B cell (primary cell): ENCODE measurements around the gene MYH7. TPM values are rescaled to one million over a fixed set of nuclear protein-coding genes. Genes with fewer than 3 reads are reported as not detected.

ENCODE experiments used
- ATAC-seq: fragments of 200-7000 bp; cut with Tn5 transposase; one replicate; pipeline ENCODE4 v1.10.0; 2021; ENCODE audit warnings: low read depth, mild to moderate bottlenecking, moderate number of reproducible peaks, moderate library complexity
- CTCF ChIA-PET: fragments of 350-600 bp; sonication (Branson Sonifier 250); formaldehyde crosslinking; loops from one replicate; lab custom pipeline; 2021; ENCODE audit warnings: antibody characterized with exemption, inconsistent platforms; lab: Charles Lee
- POLR2A ChIA-PET: fragments of 350-600 bp; sonication (Branson Sonifier 250); formaldehyde crosslinking; loops from one replicate; lab custom pipeline; 2021; ENCODE audit warnings: antibody characterized with exemption; lab: Charles Lee
- DNase-seq: peaks from one replicate; pipeline ENCODE4 v3.0.0; 2013
- H2AFZ ChIP-seq: 2 replicates; pipeline ENCODE4 v1.6.1; 2012; ENCODE audit warnings: mild to moderate bottlenecking, low read depth, low read length; ENCODE audit not compliant: insufficient read depth, poor library complexity, severe bottlenecking
- H3K27ac ChIP-seq, 2 donors: 1 replicate in 1 of 2; 2 replicates in 1 of 2; pipeline ENCODE4 v1.5.1; 2012 to 2013; ENCODE audit warnings: low read length in 2 of 2, mild to moderate bottlenecking in 2 of 2, moderate library complexity in 1 of 2
- H3K27me3 ChIP-seq, 4 experiments: fragments of 200-600 bp in 1 of 4; sonication (generic) in 1 of 4; replicated peaks in 1 of 4; 1 replicate in 2 of 4; 2 replicates in 2 of 4; pipeline versions ENCODE4 v1.6.1 to v1.7.0; 2013 to 2016; ENCODE audit warnings: low read length in 3 of 4, mild to moderate bottlenecking in 2 of 4, mixed read lengths in 1 of 4, moderate library complexity in 1 of 4; ENCODE audit not compliant: insufficient read depth in 4 of 4, control insufficient read depth in 3 of 4; ENCODE audit errors: control extremely low read depth in 1 of 4
- H3K36me3 ChIP-seq, 2 experiments: replicated peaks in 1 of 2; 1 replicate in 1 of 2; 2 replicates in 1 of 2; pipeline versions ENCODE4 v1.6.1 to v1.7.1; 2013; ENCODE audit warnings: low read length in 1 of 2; ENCODE audit not compliant: insufficient read depth in 2 of 2, control insufficient read depth in 1 of 2; ENCODE audit errors: control extremely low read depth in 1 of 2, extremely low read depth in 1 of 2
- H3K4me1 ChIP-seq, 2 donors: fragments of 200-600 bp in 1 of 2; sonication (generic) in 1 of 2; 1 replicate in 1 of 2; 2 replicates in 1 of 2; pipeline versions ENCODE4 v1.5.1 to v1.6.1; 2013 to 2017; ENCODE audit warnings: low read length in 2 of 2; ENCODE audit not compliant: control insufficient read depth in 2 of 2, insufficient read depth in 2 of 2
- H3K4me2 ChIP-seq: replicated peaks from 2 replicates; pipeline ENCODE3; 2012; ENCODE audit warnings: mild to moderate bottlenecking, low read depth, low read length; ENCODE audit not compliant: poor library complexity, severe bottlenecking
- H3K4me3 ChIP-seq, 5 experiments: fragments of 200-600 bp in 1 of 5; sonication (generic) in 1 of 5; 1 replicate in 3 of 5; 2 replicates in 2 of 5; pipeline versions ENCODE4 v1.5.1 to v1.7.0; 2011 to 2016; ENCODE audit warnings: low read length in 4 of 5, mild to moderate bottlenecking in 4 of 5, low read depth in 2 of 5, control low read depth in 1 of 5, moderate library complexity in 1 of 5; ENCODE audit not compliant: insufficient read depth in 1 of 5; ENCODE audit errors: control extremely low read depth in 1 of 5, extremely low read depth in 1 of 5
- H3K79me2 ChIP-seq: fragments of 200-600 bp; sonication (generic); one replicate; pipeline ENCODE4 v1.6.0; 2016; ENCODE audit warnings: low read length; ENCODE audit not compliant: control insufficient read depth, insufficient read depth
- H3K9ac ChIP-seq: fragments of 200-600 bp; sonication (generic); 2 replicates; pipeline ENCODE4 v1.6.1; 2017; ENCODE audit warnings: mild to moderate bottlenecking, low read length, moderate library complexity
- H3K9me3 ChIP-seq, 3 donors: one replicate each; pipeline versions ENCODE4 v1.6.1 to v1.7.1; 2013; ENCODE audit warnings: low read length in 2 of 3; ENCODE audit not compliant: control insufficient read depth in 2 of 3, insufficient read depth in 1 of 3; ENCODE audit errors: control extremely low read depth in 1 of 3
- H4K20me1 ChIP-seq: 2 replicates; pipeline ENCODE4 v1.6.0; 2012; ENCODE audit warnings: mild to moderate bottlenecking, low read length; ENCODE audit not compliant: insufficient read depth, control insufficient read depth, poor library complexity, severe bottlenecking
- H3K27ac Mint-ChIP-seq: one replicate; pipeline ENCODE4 v1.8.0; 2021; ENCODE audit warnings: mixed read lengths
- H3K27me3 Mint-ChIP-seq: one replicate; pipeline ENCODE4 v1.8.0; 2021; ENCODE audit warnings: mixed read lengths
- H3K4me1 Mint-ChIP-seq: one replicate; pipeline ENCODE4 v1.8.0; 2021; ENCODE audit warnings: mixed read lengths
- H3K4me3 Mint-ChIP-seq: one replicate; pipeline ENCODE4 v1.8.0; 2021; ENCODE audit warnings: mixed read lengths
- H3K9me3 Mint-ChIP-seq: one replicate; pipeline ENCODE4 v1.8.0; 2022; ENCODE audit warnings: mixed read lengths; ENCODE audit not compliant: insufficient read depth
- CTCF ChIP-seq: fragments of 200-600 bp; IDR thresholded peaks from one replicate; pipeline ENCODE4 v1.8.0; 2022; ENCODE audit warnings: antibody characterized with exemption, mild to moderate bottlenecking
- EZH2 ChIP-seq: IDR thresholded peaks from 2 replicates; pipeline ENCODE4 v1.6.1; 2012; ENCODE audit warnings: borderline replicate concordance, low read depth, mild to moderate bottlenecking, moderate library complexity, low read length; ENCODE audit not compliant: insufficient read depth, poor library complexity, severe bottlenecking
- WGBS: methylation state at CpG from one replicate; pipeline ENCODE4 v1.1.5; 2013; ENCODE audit warnings: missing lambda C conversion rate; ENCODE audit not compliant: insufficient coverage; 5-methylcytosine and 5-hydroxymethylcytosine counted together
- intact Hi-C: fragments of 100-400 bp; cut with micrococcal nuclease; formaldehyde crosslinking; loops from one replicate; pipeline ENCODE4 v1.10.0; 2022
- polyA plus RNA-seq: library from polyadenylated mRNA; depleted of rRNA; stranded (reverse); fragments of >200 nt; gene quantifications from 2 replicates; pipeline ENCODE4 v1.2.3, GENCODE V29; 2012
- total RNA-seq, 2 donors: library from RNA; stranded (reverse); fragments of 120-200 nt in 1 of 2; gene quantifications; 1 replicate in 1 of 2; 2 replicates in 1 of 2; pipeline versions ENCODE4 v1.2.3 to v1.2.4, GENCODE V29; 2013 to 2022

MYH7 gene
- total and polyA plus RNA-seq, 2 donors (not counting 1 experiment from before 2014, with no cell fraction given), result not detected

GRCh38 chr14:23406725-23407355 lies 28.6 kb downstream of the MYH7 start:
- Mint-ChIP-seq H3K27me3 (peaks cover 70% of the 10 kb centered on the region), H3K9me3 (no peaks in the 10 kb centered on the region), H3K4me3 (no peak overlapping the region), H3K27ac (no peak overlapping the region), H3K4me1 (peaks cover 18% of the 10 kb centered on the region)
- no peak overlapping the region for H3K9ac ChIP-seq
- no peaks in the 10 kb centered on the region for H3K79me2 ChIP-seq
- ChIA-PET POLR2A (no interaction called here), CTCF (interaction anchor here (0.8 kb wide), 1 partner anchor 72 kb away, joined by 3 read pairs; no protein-coding TSS in a partner anchor)
- ATAC-seq (no peak), DNase-seq (no peak)
- H3K4me2 ChIP-seq, result no peak overlapping the region
- TF ChIP-seq CTCF (no peak), EZH2 (no peak)
- 95% methylated on average over 14 of the region's 15 CpGs for WGBS
- intact Hi-C loops, result no loop called here
- no peaks in the 10 kb centered on the region for H4K20me1 ChIP-seq
- no peak overlapping the region for H3K4me3 ChIP-seq
- no peaks in the 10 kb centered on the region for H3K9me3 ChIP-seq
- H3K4me1 ChIP-seq, result peaks cover 4 to 12% of the 10 kb centered on the region in 2 donors
- H3K27me3 ChIP-seq, result peaks cover 0 to 43% (median 15%) of the 10 kb centered on the region in 4 experiments
- H3K27ac ChIP-seq, result no peak overlapping the region
- H3K36me3 ChIP-seq, result no peaks in the 10 kb centered on the region
- H2AFZ ChIP-seq, result no peak overlapping the region

- CTCF ChIA-PET, result interaction anchor here (0.8 kb wide), 1 partner anchor 73 kb away, joined by 3 read pairs; no protein-coding TSS in a partner anchor
- Histone ChIP-seq H2AFZ (no peak overlapping the region), H3K9ac (no peak overlapping the region), H3K27ac (no peak overlapping the region), H3K4me2 (no peak overlapping the region), H3K27me3 (peaks cover 0 to 44% (median 14%) of the 10 kb centered on the region in 4 experiments), H3K4me3 (no peak overlapping the region), H4K20me1 (no peaks in the 10 kb centered on the region), H3K4me1 (peaks cover 4 to 12% of the 10 kb centered on the region in 2 donors), H3K9me3 (no peaks in the 10 kb centered on the region), H3K79me2 (no peaks in the 10 kb centered on the region), H3K36me3 (no peaks in the 10 kb centered on the region)
- WGBS, result 11% methylated on average over 4 of the region's 4 CpGs
- POLR2A ChIA-PET, result no interaction called here
- Mint-ChIP-seq H3K9me3 (no peaks in the 10 kb centered on the region), H3K27ac (peak overlapping the region; percentile 11), H3K4me1 (peaks cover 18% of the 10 kb centered on the region), H3K4me3 (no peak overlapping the region), H3K27me3 (peaks cover 72% of the 10 kb centered on the region)
- TF ChIP-seq EZH2, result no peak
- no peak for TF ChIP-seq CTCF
- DNase-seq (peak; percentile 34), ATAC-seq (peak; percentile 80)
- intact Hi-C loops, result no loop called here
These were observed 29.2 kb downstream of the MYH7 start for GRCh38 chr14:23406244-23406643.
